ENCODE measurements around the gene UNC50.

UNC50 gene

GRCh38 chr2:98563394-98563793 is 45.0 kb upstream of the UNC50 start:
- TF ChIP-seq CTCF (conservative IDR thresholded peaks at IDR 0.05; ENCODE audit: low read depth, low read length), result no peak
- H3K4me3 ChIP-seq (ENCODE audit: low read length), result no peak overlapping the region
- no peak for DNase-seq (ENCODE audit: low read depth)

GRCh38 chr2:98564541-98565132 is 43.8 kb upstream of the UNC50 start:
- no peak for TF ChIP-seq CTCF (conservative IDR thresholded peaks at IDR 0.05; ENCODE audit: low read depth, low read length)
- no peak for DNase-seq (ENCODE audit: low read depth)
- H3K4me3 ChIP-seq (ENCODE audit: low read length), result no peak overlapping the region

GRCh38 chr2:98565286-98565860 is 43.0 kb upstream of the UNC50 start:
- DNase-seq (ENCODE audit: low read depth), result no peak
- TF ChIP-seq CTCF (conservative IDR thresholded peaks at IDR 0.05; ENCODE audit: low read depth, low read length), result no peak
- H3K4me3 ChIP-seq (ENCODE audit: low read length), result no peak overlapping the region

GRCh38 chr2:98565941-98566340 is 42.4 kb upstream of the UNC50 start:
- no peak overlapping the region for H3K4me3 ChIP-seq (ENCODE audit: low read length)
- no peak for TF ChIP-seq CTCF (conservative IDR thresholded peaks at IDR 0.05; ENCODE audit: low read depth, low read length)
- DNase-seq (ENCODE audit: low read depth), result no peak

- no peak for DNase-seq (ENCODE audit: low read depth)
- no peak overlapping the region for H3K4me3 ChIP-seq (ENCODE audit: low read length)
- TF ChIP-seq CTCF (conservative IDR thresholded peaks at IDR 0.05; ENCODE audit: low read depth, low read length), result no peak
Measured at GRCh38 chr2:98568161-98568956, 40.0 kb upstream of the UNC50 start.

GRCh38 chr2:98569197-98569793 is 39.1 kb upstream of the UNC50 start:
- DNase-seq (ENCODE audit: low read depth), result no peak
- TF ChIP-seq CTCF (conservative IDR thresholded peaks at IDR 0.05; ENCODE audit: low read depth, low read length), result peak; percentile 88

More at GRCh38 chr2:98569197-98569793, 39.1 kb upstream of the UNC50 start:
- no peak overlapping the region for H3K4me3 ChIP-seq (ENCODE audit: low read length)

Measured in retinal pigment epithelial cell (primary cell).